HEK293 (cell line): Measurements from ENCODE around the gene BOD1.

Experiments used
- HOXA7 ChIP-seq: sonication (generic); formaldehyde crosslinking; IDR thresholded peaks from 2 replicates; pipeline ENCODE4 v1.8.1; 2022; ENCODE audit warnings: missing genetic modification reagents, borderline replicate concordance
- MEIS1 ChIP-seq: sonication (generic); formaldehyde crosslinking; IDR thresholded peaks from 2 replicates; pipeline ENCODE4 v1.8.1; 2022; ENCODE audit warnings: missing genetic modification reagents, mild to moderate bottlenecking, borderline replicate concordance
- ZBTB21 ChIP-seq: fragments of 450-650 bp; formaldehyde crosslinking; IDR thresholded peaks from 2 replicates; pipeline ENCODE4 v1.5.1; 2017; ENCODE audit warnings: missing biosample characterization, missing genetic modification characterization
- ZBTB7A ChIP-seq: fragments of 450-650 bp; formaldehyde crosslinking; IDR thresholded peaks from 2 replicates; pipeline ENCODE4 v1.5.1; 2016; ENCODE audit warnings: low read depth, missing biosample characterization, missing genetic modification characterization
- ZNF558 ChIP-seq: fragments of 450-650 bp; formaldehyde crosslinking; IDR thresholded peaks from 2 replicates; pipeline ENCODE4 v1.5.1; 2016; ENCODE audit warnings: missing biosample characterization, missing genetic modification characterization
- TF ChIP-seq, protein P1 (sequence below): fragments of 450-650 bp; formaldehyde crosslinking; IDR thresholded peaks from 2 replicates; pipeline ENCODE4 v1.5.1; 2016; ENCODE audit warnings: missing biosample characterization, missing genetic modification characterization
- TF ChIP-seq, protein P2 (sequence below): fragments of 450-650 bp; formaldehyde crosslinking; IDR thresholded peaks from 2 replicates; pipeline ENCODE4 v1.5.1; 2016; ENCODE audit warnings: missing biosample characterization, missing genetic modification characterization

DNA sequence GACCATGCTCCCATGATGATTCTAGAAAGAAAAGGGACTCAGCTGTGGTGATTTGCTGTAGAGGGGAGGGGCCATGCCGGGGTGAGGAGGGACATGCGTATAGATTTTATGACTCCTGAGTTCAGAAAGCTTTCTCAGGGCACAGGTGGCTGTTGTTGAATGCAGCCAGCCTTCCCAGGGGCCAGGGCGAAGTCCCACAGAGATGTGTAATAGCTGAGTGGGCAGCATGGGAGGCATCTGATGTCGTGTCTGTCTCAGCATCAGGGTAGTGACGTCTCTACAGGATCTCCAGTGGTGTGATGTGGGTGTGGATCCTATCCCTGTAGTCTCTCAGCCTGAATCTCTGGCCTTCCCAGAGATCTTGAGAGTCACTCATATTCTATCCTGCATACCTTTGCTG is 7.8 kb upstream of the BOD1 start:
- TF ChIP-seq MEIS1 (CRISPR knock-in tag) (no peak), ZBTB21 (tag by site-specific recombination) (no peak), HOXA7 (CRISPR knock-in tag) (no peak), ZBTB7A (tag by site-specific recombination) (no peak), ZNF558 (tag by site-specific recombination) (no peak)
- TF ChIP-seq, protein P1, sequence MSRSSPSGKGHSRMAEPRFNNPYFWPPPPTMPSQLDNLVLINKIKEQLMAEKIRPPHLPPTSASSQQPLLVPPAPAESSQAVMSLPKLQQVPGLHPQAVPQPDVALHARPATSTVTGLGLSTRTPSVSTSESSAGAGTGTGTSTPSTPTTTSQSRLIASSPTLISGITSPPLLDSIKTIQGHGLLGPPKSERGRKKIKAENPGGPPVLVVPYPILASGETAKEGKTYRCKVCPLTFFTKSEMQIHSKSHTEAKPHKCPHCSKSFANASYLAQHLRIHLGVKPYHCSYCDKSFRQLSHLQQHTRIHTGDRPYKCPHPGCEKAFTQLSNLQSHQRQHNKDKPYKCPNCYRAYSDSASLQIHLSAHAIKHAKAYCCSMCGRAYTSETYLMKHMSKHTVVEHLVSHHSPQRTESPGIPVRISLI (tag by site-specific recombination) = no peak
- TF ChIP-seq, protein P2, sequence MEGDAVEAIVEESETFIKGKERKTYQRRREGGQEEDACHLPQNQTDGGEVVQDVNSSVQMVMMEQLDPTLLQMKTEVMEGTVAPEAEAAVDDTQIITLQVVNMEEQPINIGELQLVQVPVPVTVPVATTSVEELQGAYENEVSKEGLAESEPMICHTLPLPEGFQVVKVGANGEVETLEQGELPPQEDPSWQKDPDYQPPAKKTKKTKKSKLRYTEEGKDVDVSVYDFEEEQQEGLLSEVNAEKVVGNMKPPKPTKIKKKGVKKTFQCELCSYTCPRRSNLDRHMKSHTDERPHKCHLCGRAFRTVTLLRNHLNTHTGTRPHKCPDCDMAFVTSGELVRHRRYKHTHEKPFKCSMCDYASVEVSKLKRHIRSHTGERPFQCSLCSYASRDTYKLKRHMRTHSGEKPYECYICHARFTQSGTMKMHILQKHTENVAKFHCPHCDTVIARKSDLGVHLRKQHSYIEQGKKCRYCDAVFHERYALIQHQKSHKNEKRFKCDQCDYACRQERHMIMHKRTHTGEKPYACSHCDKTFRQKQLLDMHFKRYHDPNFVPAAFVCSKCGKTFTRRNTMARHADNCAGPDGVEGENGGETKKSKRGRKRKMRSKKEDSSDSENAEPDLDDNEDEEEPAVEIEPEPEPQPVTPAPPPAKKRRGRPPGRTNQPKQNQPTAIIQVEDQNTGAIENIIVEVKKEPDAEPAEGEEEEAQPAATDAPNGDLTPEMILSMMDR (tag by site-specific recombination) = no peak
